Adipocyte (in vitro differentiated cells): Measurements from ENCODE around the gene FFAR3.
"Not testable (repeated sequence)": the region's sequence is repeated elsewhere in the genome, so short reads cannot be mapped to it uniquely, and the experiment has no call there.

Experiments
- DNase-seq: peaks from one replicate; pipeline ENCODE4 v3.0.0-alpha.2; 2015; ENCODE audit warnings: low read depth
- H3K27me3 ChIP-seq: replicated peaks from 2 replicates; pipeline ENCODE4 v1.7.0; 2013; ENCODE audit warnings: mild to moderate bottlenecking, low read length, moderate library complexity; ENCODE audit not compliant: control insufficient read depth, insufficient read depth
- H3K36me3 ChIP-seq: 2 replicates; pipeline ENCODE4 v1.7.0; 2013; ENCODE audit warnings: low read length, mild to moderate bottlenecking, moderate library complexity; ENCODE audit not compliant: control insufficient read depth, insufficient read depth, severe bottlenecking
- H3K4me1 ChIP-seq: 2 replicates; pipeline ENCODE4 v1.7.0; 2013; ENCODE audit warnings: mild to moderate bottlenecking, low read length, moderate library complexity; ENCODE audit not compliant: control insufficient read depth, insufficient read depth
- H3K4me3 ChIP-seq: 2 replicates; pipeline ENCODE4 v1.7.0; 2013; ENCODE audit warnings: mild to moderate bottlenecking, low read length, moderate library complexity
- H3K9ac ChIP-seq: 2 replicates; pipeline ENCODE4 v1.7.0; 2013; ENCODE audit warnings: mild to moderate bottlenecking, low read length, moderate library complexity
- H3K9me3 ChIP-seq: 2 replicates; pipeline ENCODE4 v1.7.0; 2013; ENCODE audit warnings: mild to moderate bottlenecking, low read length, moderate library complexity; ENCODE audit not compliant: control insufficient read depth

FFAR3 gene

DNA sequence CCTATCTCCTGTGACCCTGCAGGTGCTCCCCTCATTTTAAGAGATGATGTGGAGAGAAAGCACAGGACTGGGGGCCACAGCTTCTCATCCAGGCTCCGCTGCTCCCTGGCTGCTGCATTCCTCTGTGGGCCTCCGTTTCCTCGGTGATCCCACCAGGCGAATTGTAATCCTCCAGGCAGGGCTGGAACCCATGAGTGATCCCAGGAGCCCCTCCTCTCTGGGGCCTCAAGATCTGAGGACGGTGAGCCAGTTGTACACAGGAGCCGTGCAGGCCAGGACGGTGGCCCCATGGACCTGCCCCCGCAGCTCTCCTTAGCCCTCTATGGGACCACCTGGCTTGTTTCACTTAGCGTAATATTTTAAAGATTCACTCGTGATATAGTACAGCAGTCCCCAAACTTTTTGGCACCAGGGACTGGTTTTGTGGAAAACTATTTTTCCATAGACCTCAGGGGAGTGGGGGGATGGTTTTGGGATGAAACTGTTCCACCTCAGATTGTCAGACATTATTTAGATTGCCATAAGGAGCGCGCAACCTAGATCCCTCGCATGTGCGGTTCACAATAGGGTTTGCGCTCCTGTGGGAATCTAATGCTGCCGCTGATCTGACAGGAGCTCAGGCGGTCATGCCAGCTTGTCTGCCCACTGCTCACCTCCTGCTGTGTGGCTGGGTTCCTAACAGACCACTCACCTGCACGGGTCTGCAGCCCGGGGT, 5.6 kb downstream of the FFAR3 start:
- Histone ChIP-seq H3K4me1 (no peaks in the 10 kb centered on the region), H3K27me3 (peaks cover 46% of the 10 kb centered on the region), H3K36me3 (no peaks in the 10 kb centered on the region), H3K9ac (no peak overlapping the region), H3K4me3 (no peak overlapping the region), H3K9me3 (no peaks in the 10 kb centered on the region)
- no peak for DNase-seq

DNA sequence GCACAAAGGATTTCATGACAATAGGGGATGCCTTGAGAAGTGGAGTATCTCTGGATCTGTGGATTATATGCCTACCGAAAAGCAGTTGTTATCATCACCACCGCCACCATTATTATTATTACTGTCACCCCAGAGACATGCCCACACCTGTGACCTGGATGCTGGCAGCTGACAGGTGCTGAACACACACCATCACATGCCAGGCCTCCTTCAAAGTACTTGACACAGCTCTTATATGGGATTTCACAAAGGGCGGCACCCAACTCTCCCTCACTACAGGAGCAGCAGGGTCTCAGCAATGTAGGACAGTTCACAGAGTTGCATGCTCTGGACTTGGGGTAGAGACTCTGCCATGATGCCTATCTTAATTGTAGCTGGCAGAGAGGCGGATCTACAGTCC, 7.0 kb downstream of the FFAR3 start:
- no peak overlapping the region for H3K4me3 ChIP-seq
- peaks cover 7% of the 10 kb centered on the region for H3K9me3 ChIP-seq
- no peaks in the 10 kb centered on the region for H3K4me1 ChIP-seq
- H3K27me3 ChIP-seq: peaks cover 46% of the 10 kb centered on the region
- H3K36me3 ChIP-seq: no peaks in the 10 kb centered on the region
- H3K9ac ChIP-seq: no peak overlapping the region
- no peak for DNase-seq

DNA sequence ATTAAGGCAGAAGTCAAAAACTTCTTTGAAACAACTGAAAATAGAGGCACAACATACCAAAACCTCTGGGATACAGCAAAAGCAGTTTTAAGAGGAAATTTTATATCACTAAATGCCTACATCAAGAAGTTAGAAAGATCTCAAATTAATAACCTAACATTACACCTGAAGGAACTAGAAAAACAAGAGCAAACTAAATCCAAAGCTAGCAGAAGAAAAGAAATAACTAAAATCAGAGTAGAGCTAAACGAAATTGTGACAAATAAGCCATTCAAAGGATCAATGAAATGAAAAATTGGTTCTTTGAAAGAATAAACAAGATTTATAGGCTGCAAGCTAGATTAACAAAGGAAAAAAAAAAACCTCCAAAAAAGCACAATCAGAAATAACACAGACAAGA, 10.1 kb downstream of the FFAR3 start:
- no peaks in the 10 kb centered on the region for H3K36me3 ChIP-seq
- H3K4me1 ChIP-seq: no peaks in the 10 kb centered on the region
- peaks cover 27% of the 10 kb centered on the region for H3K27me3 ChIP-seq

DNA sequence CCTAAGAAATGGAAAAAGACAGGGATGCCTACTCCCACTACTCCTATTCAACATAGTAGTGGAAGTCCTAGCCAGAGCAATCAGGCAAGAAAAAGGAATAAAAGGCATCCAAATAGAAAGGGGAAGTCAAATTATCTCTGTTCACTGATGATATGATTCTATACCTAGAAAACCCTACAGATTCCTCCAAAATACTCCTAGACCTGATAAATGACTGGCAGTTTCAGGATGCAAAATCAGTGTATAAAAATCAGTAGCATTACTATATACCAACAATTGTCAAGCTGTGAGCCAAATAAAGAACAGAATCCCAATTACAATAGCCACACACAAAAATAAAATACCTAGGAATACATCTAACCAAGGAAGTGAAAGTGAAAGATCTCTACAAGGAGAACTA, 11.3 kb downstream of the FFAR3 start:
- peaks cover 22% of the 10 kb centered on the region for H3K27me3 ChIP-seq
- H3K4me3 ChIP-seq: no peak overlapping the region
- H3K36me3 ChIP-seq: no peaks in the 10 kb centered on the region
- no peak for DNase-seq
- no peaks in the 10 kb centered on the region for H3K4me1 ChIP-seq
- H3K9ac ChIP-seq: no peak overlapping the region
- peaks cover 7% of the 10 kb centered on the region for H3K9me3 ChIP-seq

More for the DNA sequence above, 10.1 kb downstream of the FFAR3 start:
- H3K4me3 ChIP-seq: no peak overlapping the region
- H3K9ac ChIP-seq: no peak overlapping the region
- H3K9me3 ChIP-seq: peaks cover 7% of the 10 kb centered on the region
- no peak for DNase-seq

DNA sequence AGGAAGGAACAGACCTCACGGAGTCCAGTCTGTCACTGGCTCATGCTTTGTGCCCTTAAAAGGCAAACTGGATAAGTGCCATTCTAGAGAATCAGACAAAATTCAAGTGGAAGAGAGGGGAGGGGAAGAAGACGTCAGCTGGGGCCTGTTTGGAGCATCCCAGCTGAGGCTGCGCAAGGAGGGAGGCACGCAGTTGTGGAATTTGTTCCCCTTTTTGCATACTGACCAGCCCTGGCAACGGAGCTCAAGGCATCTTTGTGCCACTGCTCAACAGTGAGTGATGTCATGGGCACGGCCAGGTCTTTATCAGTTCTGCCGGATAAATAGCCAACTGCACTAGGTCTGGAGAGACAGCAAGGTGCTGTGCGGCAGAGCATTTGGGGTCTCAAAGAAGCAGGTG, 12.5 kb downstream of the FFAR3 start, which contains the start of gene GPR42:
GPR42 (plus strand) TSS at position 347 of the 400 bp plus-strand sequence. CDS start 292 bp downstream, outside the sequence.
- DNase-seq: no peak
- Histone ChIP-seq H3K36me3 (no peaks in the 10 kb centered on the region), H3K9me3 (peaks cover 7% of the 10 kb centered on the region), H3K27me3 (peaks cover 20% of the 10 kb centered on the region), H3K4me3 (no peak within 1 kb of the TSS), H3K9ac (no peak within 1 kb of the TSS), H3K4me1 (no peaks in the 10 kb centered on the region)

DNA sequence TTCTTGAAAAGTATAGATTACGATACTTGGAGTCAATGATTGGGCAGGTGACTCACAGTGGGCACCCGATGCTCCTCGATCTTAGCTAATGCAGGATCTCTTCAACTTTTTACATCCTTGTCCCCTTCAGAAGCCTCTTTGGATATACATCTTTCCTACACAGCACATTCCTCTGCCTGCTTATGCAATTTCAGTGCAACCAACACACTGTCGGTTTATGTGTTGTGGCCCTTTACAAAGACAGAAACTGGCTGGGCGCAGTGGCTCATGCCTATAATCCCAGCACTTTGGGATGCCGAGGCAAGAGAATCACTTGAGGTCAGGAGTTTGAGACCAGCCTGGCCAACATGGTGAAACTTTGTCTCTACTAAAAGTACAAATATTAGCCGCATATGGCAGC, 15.2 kb downstream of the FFAR3 start:
- no peak for DNase-seq
- H3K4me1 ChIP-seq: no peaks in the 10 kb centered on the region
- no peak overlapping the region for H3K9ac ChIP-seq
- H3K27me3 ChIP-seq: peaks cover 17% of the 10 kb centered on the region
- peaks cover 10% of the 10 kb centered on the region for H3K9me3 ChIP-seq
- no peak overlapping the region for H3K4me3 ChIP-seq
- no peaks in the 10 kb centered on the region for H3K36me3 ChIP-seq

DNA sequence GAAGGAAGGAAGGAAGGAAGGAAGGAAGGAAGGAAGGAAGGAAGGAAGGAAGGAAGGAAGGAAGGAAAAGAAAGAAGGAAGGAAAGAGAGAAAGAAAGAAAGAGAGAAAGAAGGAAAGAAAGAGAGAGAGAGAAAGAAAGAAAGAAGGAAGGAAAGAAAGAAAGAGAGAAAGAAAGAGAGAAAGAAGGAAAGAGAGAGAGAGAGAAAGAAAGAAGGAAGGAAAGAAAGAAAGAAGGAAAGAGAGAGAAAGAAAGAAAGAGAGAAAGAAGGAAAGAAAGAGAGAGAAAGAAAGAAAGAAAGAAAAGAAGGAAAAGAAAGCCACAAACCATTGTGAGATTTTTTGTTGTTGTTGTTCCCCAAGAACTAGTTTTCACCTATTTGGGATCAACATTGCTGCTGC, 15.8 kb downstream of the FFAR3 start:
- not testable (repeated sequence) for H3K4me1 ChIP-seq, H3K4me3 ChIP-seq, H3K9ac ChIP-seq, DNase-seq, H3K36me3 ChIP-seq
- Histone ChIP-seq H3K27me3 (peaks cover 20% of the 10 kb centered on the region), H3K9me3 (peaks cover 13% of the 10 kb centered on the region)

DNA sequence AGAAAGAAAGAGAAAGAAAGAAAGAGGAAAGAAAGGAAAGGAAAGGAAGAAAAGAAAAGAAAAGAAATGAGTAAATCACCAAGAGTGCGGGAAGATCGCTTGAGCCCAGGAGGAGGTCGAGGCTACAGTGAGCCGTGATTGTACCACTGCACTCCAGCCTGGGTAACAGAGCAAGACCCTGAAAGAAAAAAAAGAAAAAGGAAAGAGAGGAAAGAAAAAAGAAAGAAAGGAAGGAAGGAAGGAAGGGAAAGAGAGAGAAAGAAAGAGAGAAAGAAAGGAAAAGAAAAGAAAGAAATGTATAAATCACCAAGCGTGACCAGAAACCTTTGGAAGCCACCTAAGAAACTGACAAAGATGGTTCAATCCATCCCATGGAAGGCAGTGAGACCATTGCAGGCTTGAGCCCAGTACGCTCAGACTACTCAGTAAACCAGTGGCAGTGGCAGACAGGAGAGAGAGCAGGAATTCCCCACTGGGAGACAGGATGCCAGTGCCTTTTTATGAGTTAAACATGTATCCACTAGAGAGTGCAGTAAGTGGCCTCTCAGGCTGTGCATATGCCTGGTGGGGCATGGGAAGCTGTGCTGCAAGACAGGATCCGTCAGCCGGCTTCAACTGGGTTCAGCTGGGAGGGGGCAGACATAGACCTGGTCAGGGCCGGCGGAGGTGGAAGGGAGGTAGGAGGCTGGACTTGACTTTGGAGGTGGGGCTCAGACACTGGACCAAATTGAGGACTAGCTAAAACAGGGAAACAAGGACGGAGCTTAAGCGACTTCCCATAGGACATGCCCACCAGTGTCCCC, 17.4 kb downstream of the FFAR3 start:
- Histone ChIP-seq H3K4me3 (no peak overlapping the region), H3K27me3 (peaks cover 26% of the 10 kb centered on the region), H3K4me1 (no peaks in the 10 kb centered on the region), H3K9ac (no peak overlapping the region), H3K9me3 (peaks cover 6% of the 10 kb centered on the region), H3K36me3 (no peaks in the 10 kb centered on the region)
- DNase-seq: no peak

DNA sequence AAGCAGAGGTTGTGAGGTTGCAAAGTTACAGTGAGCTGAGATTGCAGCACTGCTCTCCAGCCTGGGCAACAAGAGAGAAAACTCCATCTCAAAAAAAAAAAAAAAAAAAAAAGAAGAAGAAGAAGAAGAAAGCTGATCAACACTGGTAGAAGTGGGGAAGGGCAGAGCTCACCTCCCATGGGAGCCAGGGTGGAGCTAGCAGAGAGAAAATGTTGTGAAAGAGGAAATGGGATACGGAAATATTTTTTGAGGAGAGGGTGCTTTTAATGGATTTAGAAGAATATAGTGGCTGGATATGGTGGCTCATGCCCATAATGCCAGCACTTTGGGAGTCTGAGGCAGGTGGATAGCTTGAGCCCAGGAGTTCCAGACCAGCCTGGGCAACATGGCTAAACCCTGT, 19.4 kb downstream of the FFAR3 start:
- Histone ChIP-seq H3K9ac (no peak overlapping the region), H3K4me3 (no peak overlapping the region), H3K9me3 (peaks cover 6% of the 10 kb centered on the region), H3K36me3 (no peaks in the 10 kb centered on the region), H3K4me1 (no peaks in the 10 kb centered on the region), H3K27me3 (peaks cover 38% of the 10 kb centered on the region)
- DNase-seq: no peak

DNA sequence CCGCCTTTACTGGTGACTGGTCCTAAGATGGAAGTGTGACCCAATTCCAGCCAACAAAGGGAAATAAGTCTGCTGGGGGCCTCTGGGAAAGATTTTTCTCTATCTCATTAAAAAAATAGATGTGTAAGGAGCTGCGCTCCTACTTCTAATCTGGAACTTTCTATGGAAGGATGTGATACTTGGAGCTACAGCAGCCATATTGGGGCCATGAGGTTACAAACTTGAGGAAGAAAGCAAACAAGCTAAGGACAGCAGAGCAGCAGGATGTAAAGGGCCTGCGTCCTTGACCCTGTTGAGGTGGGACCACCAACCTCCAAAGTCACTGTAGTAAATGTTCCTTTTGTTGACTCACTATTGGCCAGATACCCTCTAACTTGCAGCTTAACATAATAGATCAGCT, 20.1 kb downstream of the FFAR3 start:
- Histone ChIP-seq H3K27me3 (peaks cover 37% of the 10 kb centered on the region), H3K4me3 (no peak overlapping the region), H3K9ac (no peak overlapping the region), H3K4me1 (peaks cover 2% of the 10 kb centered on the region), H3K36me3 (no peaks in the 10 kb centered on the region), H3K9me3 (peaks cover 6% of the 10 kb centered on the region)
- no peak for DNase-seq

DNA sequence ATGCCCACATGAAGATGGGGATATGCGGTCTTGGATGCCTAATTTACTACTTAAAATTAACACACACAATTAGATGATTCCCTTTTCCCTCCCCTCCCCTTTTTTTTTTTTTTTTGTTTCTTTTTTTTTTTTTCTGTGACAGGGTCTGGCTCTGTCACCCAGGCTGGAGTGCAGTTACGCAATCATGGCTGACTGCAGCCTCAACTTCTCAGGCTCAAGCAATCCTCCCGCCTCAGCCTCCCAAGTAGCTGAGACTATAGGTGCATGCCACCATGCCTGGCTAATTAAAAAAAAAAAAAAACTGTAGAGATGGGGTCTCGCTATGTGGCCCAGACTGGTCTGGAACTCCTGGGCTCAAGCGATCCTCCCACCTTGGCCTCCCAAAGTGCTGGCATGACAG, 21.3 kb downstream of the FFAR3 start:
- not testable (repeated sequence) for H3K36me3 ChIP-seq, H3K4me3 ChIP-seq, H3K9me3 ChIP-seq, H3K9ac ChIP-seq, DNase-seq, H3K4me1 ChIP-seq
- H3K27me3 ChIP-seq: peaks cover 32% of the 10 kb centered on the region
